H1 (cell line): ENCODE results near the gene ADRB2. TPM values are rescaled to one million over a fixed set of nuclear protein-coding genes. Genes with fewer than 3 reads are reported as not detected.

Source experiments
- CTCF ChIA-PET: fragments of 300-600 bp; sonication (Branson Sonifier 250); formaldehyde crosslinking; loops from one replicate; lab custom pipeline; 2021; ENCODE audit not compliant: partially characterized antibody; lab: Charles Lee
- POLR2A ChIA-PET: fragments of 300-600 bp; sonication (Branson Sonifier 250); formaldehyde crosslinking; loops from one replicate; lab custom pipeline; 2021; ENCODE audit warnings: inconsistent platforms; ENCODE audit not compliant: partially characterized antibody; lab: Charles Lee
- DNase-seq, 2 experiments: peaks; one replicate each; pipeline versions ENCODE4 v3.0.0 to v3.0.0-alpha.2; 2010 to 2022; ENCODE audit warnings: low spot score in 2 of 2, low read depth in 1 of 2, mixed read lengths in 1 of 2
- FAIRE-seq: peaks from 2 replicates; lab custom pipeline; 2011; peaks lifted over from hg19 to GRCh38; lab: Jason Lieb, UNC
- H2AFZ ChIP-seq: 2 replicates; pipeline ENCODE4 v1.8.1; 2012; ENCODE audit warnings: low read length, inconsistent platforms
- H2AK5ac ChIP-seq: 2 replicates; pipeline ENCODE4 v1.6.1; 2013; ENCODE audit warnings: low read depth, low read length
- H2BK120ac ChIP-seq: replicated peaks from 2 replicates; pipeline ENCODE3; 2013; ENCODE audit warnings: low read depth, low read length, inconsistent platforms
- H2BK12ac ChIP-seq: 2 replicates; pipeline ENCODE4 v1.6.1; 2013; ENCODE audit warnings: low read depth, low read length
- H2BK15ac ChIP-seq: 2 replicates; pipeline ENCODE4 v1.6.1; 2013; ENCODE audit warnings: low read length
- H2BK20ac ChIP-seq: 2 replicates; pipeline ENCODE4 v1.6.1; 2013; ENCODE audit warnings: low read length
- H2BK5ac ChIP-seq: 2 replicates; pipeline ENCODE4 v1.6.1; 2013; ENCODE audit warnings: low read depth, low read length
- H3K14ac ChIP-seq: 2 replicates; pipeline ENCODE4 v1.6.1; 2013; ENCODE audit warnings: inconsistent platforms; ENCODE audit not compliant: insufficient read length
- H3K18ac ChIP-seq: 2 replicates; pipeline ENCODE4 v1.6.1; 2013; ENCODE audit warnings: low read length; ENCODE audit errors: extremely low read depth
- H3K23ac ChIP-seq: 2 replicates; pipeline ENCODE4 v1.6.1; 2013; ENCODE audit warnings: inconsistent platforms; ENCODE audit not compliant: insufficient read length
- H3K23me2 ChIP-seq: 2 replicates; pipeline ENCODE4 v1.6.1; 2013; ENCODE audit warnings: low read depth, low read length
- H3K27ac ChIP-seq: 2 replicates; pipeline ENCODE4 v1.6.1; 2011; ENCODE audit warnings: low read depth, low read length, inconsistent platforms
- H3K27me3 ChIP-seq, 4 experiments: replicated peaks in 1 of 4; 1 replicate in 1 of 4; 2 replicates in 3 of 4; pipeline versions ENCODE4 v1.6.1 to v1.8.1; 2011 to 2013; ENCODE audit warnings: low read length in 3 of 4, mild to moderate bottlenecking in 3 of 4, inconsistent platforms in 2 of 4, mixed read lengths in 2 of 4, moderate library complexity in 1 of 4; ENCODE audit not compliant: control insufficient read depth in 3 of 4, insufficient read depth in 3 of 4; ENCODE audit errors: extremely low read depth in 1 of 4
- H3K36me3 ChIP-seq, 4 experiments: 2 replicates each; pipeline versions ENCODE4 v1.6.1 to v1.8.1; 2011 to 2013; ENCODE audit warnings: mild to moderate bottlenecking in 4 of 4, low read length in 3 of 4, moderate library complexity in 2 of 4, control low read depth in 1 of 4, inconsistent platforms in 1 of 4; ENCODE audit not compliant: insufficient read depth in 4 of 4, control insufficient read depth in 2 of 4
- H3K4ac ChIP-seq: replicated peaks from 2 replicates; pipeline ENCODE3; 2013; ENCODE audit warnings: low read length, low read depth, mixed read lengths, inconsistent platforms; ENCODE audit not compliant: insufficient read length
- H3K4me1 ChIP-seq, 4 experiments: replicated peaks in 1 of 4; 1 replicate in 1 of 4; 2 replicates in 3 of 4; pipeline versions ENCODE4 v1.6.1 to v1.8.1; 2011 to 2013; ENCODE audit warnings: low read length in 3 of 4, inconsistent platforms in 2 of 4, mixed read lengths in 1 of 4; ENCODE audit not compliant: insufficient read depth in 4 of 4, control insufficient read depth in 3 of 4
- H3K4me2 ChIP-seq, 2 experiments: 2 replicates each; pipeline versions ENCODE4 v1.6.1 to v1.8.1; 2011 to 2013; ENCODE audit warnings: low read depth in 2 of 2, low read length in 2 of 2, control low read depth in 1 of 2, inconsistent platforms in 1 of 2, mild to moderate bottlenecking in 1 of 2; ENCODE audit not compliant: insufficient read depth in 1 of 2
- H3K4me3 ChIP-seq, 4 experiments: fragments of 200-600, 300-600 bp in 1 of 4; sonication (generic), shearing (Covaris generic), sonication (Bioruptor Twin) in 1 of 4; 2 replicates each; pipeline versions ENCODE4 v1.5.1 to v1.8.1; 2011 to 2016; ENCODE audit warnings: low read length in 4 of 4, low read depth in 3 of 4, control low read depth in 2 of 4, inconsistent platforms in 2 of 4, mild to moderate bottlenecking in 2 of 4, mixed read lengths in 1 of 4, moderate library complexity in 1 of 4; ENCODE audit not compliant: insufficient read depth in 2 of 4; ENCODE audit errors: extremely low read depth in 1 of 4
- H3K56ac ChIP-seq: replicated peaks from 2 replicates; pipeline ENCODE3; 2013; ENCODE audit warnings: low read depth, mild to moderate bottlenecking, mixed read lengths, low read length, inconsistent platforms; ENCODE audit not compliant: insufficient read length
- H3K79me1 ChIP-seq: 2 replicates; pipeline ENCODE4 v1.6.1; 2013; ENCODE audit warnings: low read depth, low read length, control low read depth
- H3K79me2 ChIP-seq, 2 experiments: 2 replicates each; pipeline versions ENCODE4 v1.6.1 to v1.8.1; 2012 to 2013; ENCODE audit warnings: low read length in 2 of 2, mild to moderate bottlenecking in 2 of 2, inconsistent platforms in 1 of 2; ENCODE audit not compliant: insufficient read depth in 2 of 2, control insufficient read depth in 1 of 2
- H3K9ac ChIP-seq, 4 experiments: replicated peaks in 1 of 4; 1 replicate in 1 of 4; 2 replicates in 3 of 4; pipeline versions ENCODE4 v1.6.1 to v1.8.1; 2011 to 2013; ENCODE audit warnings: low read depth in 3 of 4, low read length in 3 of 4, control low read depth in 2 of 4, mild to moderate bottlenecking in 2 of 4, moderate library complexity in 2 of 4, inconsistent platforms in 1 of 4; ENCODE audit errors: extremely low read depth in 1 of 4
- H3K9me3 ChIP-seq, 2 experiments: 2 replicates each; pipeline versions ENCODE4 v1.6.1 to v1.8.1; 2012 to 2013; ENCODE audit warnings: mild to moderate bottlenecking in 2 of 2, moderate library complexity in 2 of 2, control low read depth in 1 of 2, inconsistent platforms in 1 of 2, low read depth in 1 of 2, low read length in 1 of 2, mixed read lengths in 1 of 2; ENCODE audit not compliant: insufficient read depth in 2 of 2
- H4K20me1 ChIP-seq, 2 experiments: replicated peaks in 1 of 2; 2 replicates each; pipeline versions ENCODE3 to v1.8.1; 2011 to 2013; ENCODE audit warnings: inconsistent platforms in 2 of 2, low read length in 2 of 2, mild to moderate bottlenecking in 1 of 2; ENCODE audit not compliant: insufficient read depth in 2 of 2, control insufficient read depth in 1 of 2
- H4K5ac ChIP-seq: 2 replicates; pipeline ENCODE4 v1.6.1; 2013; ENCODE audit warnings: low read length, low read depth, mixed read lengths, inconsistent platforms; ENCODE audit not compliant: insufficient read length
- H4K8ac ChIP-seq: 2 replicates; pipeline ENCODE4 v1.8.0; 2013; ENCODE audit warnings: mild to moderate bottlenecking, moderate library complexity, low read length, inconsistent platforms; ENCODE audit not compliant: insufficient read depth; ENCODE audit errors: extremely low read depth
- H4K91ac ChIP-seq: replicated peaks from 2 replicates; pipeline ENCODE3; 2013; ENCODE audit warnings: low read length, mixed read lengths, inconsistent platforms; ENCODE audit not compliant: insufficient read length
- CBX8 ChIP-seq: fragments of 300-800, 300-1000 bp; sonication (generic); IDR thresholded peaks from 2 replicates; pipeline ENCODE4 v1.7.1; 2016; ENCODE audit warnings: low read depth, low read length, borderline replicate concordance
- CREB1 ChIP-seq: IDR thresholded peaks from 2 replicates; pipeline ENCODE4 v1.6.1; 2012; ENCODE audit warnings: inconsistent platforms
- EZH2 ChIP-seq: fragments of 200-600 bp; sonication (generic); IDR thresholded peaks from 2 replicates; pipeline ENCODE4 v1.7.1; 2012; ENCODE audit warnings: low read depth, mild to moderate bottlenecking, moderate library complexity, low read length, inconsistent platforms; ENCODE audit not compliant: severe bottlenecking
- HDAC6 ChIP-seq: IDR thresholded peaks from one replicate; pipeline ENCODE4 v1.7.1; 2012; ENCODE audit warnings: low read depth, mild to moderate bottlenecking, inconsistent platforms, low read length, moderate library complexity
- NRF1 ChIP-seq: IDR thresholded peaks from 2 replicates; pipeline ENCODE4 v1.6.1; 2011; ENCODE audit warnings: mild to moderate bottlenecking, low read depth, low read length, improper control_type of control experiment
- RAD21 ChIP-seq, 2 experiments: IDR thresholded peaks in 1 of 2; conservative IDR thresholded peaks in 1 of 2; 2 replicates each; pipeline ENCODE4 v1.6.1; 2011; ENCODE audit warnings: low read depth in 2 of 2, low read length in 2 of 2, improper control_type of control experiment in 1 of 2, inconsistent platforms in 1 of 2, mild to moderate bottlenecking in 1 of 2, moderate library complexity in 1 of 2
- RNF2 ChIP-seq: fragments of 200-900, 300-1000 bp; sonication (generic); IDR thresholded peaks from 2 replicates; pipeline ENCODE4 v1.7.1; 2016; ENCODE audit warnings: borderline replicate concordance, low read depth, mild to moderate bottlenecking, antibody characterized with exemption, low read length; ENCODE audit not compliant: poor library complexity, severe bottlenecking; ENCODE audit errors: missing control alignments
- RXRA ChIP-seq: IDR thresholded peaks from 2 replicates; pipeline ENCODE4 v1.6.1; 2011; ENCODE audit warnings: low read depth, mild to moderate bottlenecking, low read length, moderate library complexity; ENCODE audit not compliant: insufficient read depth
- SIX5 ChIP-seq: IDR thresholded peaks from 2 replicates; pipeline ENCODE4 v1.6.1; 2011; ENCODE audit warnings: mild to moderate bottlenecking, low read depth, low read length
- SUZ12 ChIP-seq: fragments of 200-600 bp; sonication (generic); IDR thresholded peaks from 2 replicates; pipeline ENCODE4 v1.6.1; 2012; ENCODE audit warnings: mild to moderate bottlenecking, inconsistent platforms, low read length, moderate library complexity, mixed read lengths
- TAF7 ChIP-seq: optimal IDR thresholded peaks from 2 replicates; pipeline ENCODE3; 2011; ENCODE audit warnings: low read depth, mild to moderate bottlenecking, inconsistent platforms, low read length, moderate library complexity, borderline replicate concordance
- TBP ChIP-seq: IDR thresholded peaks from 2 replicates; pipeline ENCODE4 v1.6.1; 2011; ENCODE audit warnings: low read depth, low read length, improper control_type of control experiment
- USF2 ChIP-seq: IDR thresholded peaks from 2 replicates; pipeline ENCODE4 v1.6.1; 2011; ENCODE audit warnings: low read length, improper control_type of control experiment
- YY1 ChIP-seq: IDR thresholded peaks from 2 replicates; pipeline ENCODE4 v1.6.1; 2011; ENCODE audit warnings: low read depth, mild to moderate bottlenecking, low read length
- polyA plus RNA-seq, 7 experiments: library from polyadenylated mRNA; depleted of rRNA in 3 of 7; stranded (reverse) in 5 of 7; unstranded in 2 of 7; fragments of >200 nt in 5 of 7; fragments of 200-250 nt in 2 of 7; gene quantifications; 1 replicate in 5 of 7; 2 replicates in 1 of 7; 4 replicates in 1 of 7; pipeline versions ENCODE4 v1.2.1 to v1.2.3, GENCODE V29; 2011 to 2013; ENCODE audit warnings: missing spikeins in 2 of 7, mixed read lengths in 2 of 7
- total RNA-seq: library from RNA; stranded (reverse); fragmentation: NEBNext Ultra II Directional; extraction: Animal tissue kit (Norgen Biotek cat#: 25700); gene quantifications from 2 replicates; pipeline ENCODE4 v1.2.1, GENCODE V29; 2021

ADRB2 gene
- total and polyA plus RNA-seq, 2 of the 8 experiments (the other 6 are each of a cell fraction or from before 2014, with no cell fraction given) = 0.65 to 0.77 TPM

- FAIRE-seq (no peak), DNase-seq (no peak)
- no peak overlapping the region for H3K18ac ChIP-seq
- H3K4me2 ChIP-seq = no peak overlapping the region
- no peak overlapping the region for H3K14ac ChIP-seq
- no peak overlapping the region for H2BK12ac ChIP-seq
- no peaks in the 10 kb centered on the region for H3K79me2 ChIP-seq
- H3K4me3 ChIP-seq = no peak overlapping the region
- H2BK15ac ChIP-seq = no peak overlapping the region
- no peaks in the 10 kb centered on the region for H3K79me1 ChIP-seq
- no peak overlapping the region for H4K8ac ChIP-seq
- no peak overlapping the region for H3K56ac ChIP-seq
- H4K91ac ChIP-seq = no peak overlapping the region
- H3K23ac ChIP-seq = no peak overlapping the region
- no peaks in the 10 kb centered on the region for H3K36me3 ChIP-seq
- no peak overlapping the region for H2AK5ac ChIP-seq
- no peak overlapping the region for H2AFZ ChIP-seq
- no peaks in the 10 kb centered on the region for H3K9me3 ChIP-seq
- H3K23me2 ChIP-seq = no peaks in the 10 kb centered on the region
- no peak overlapping the region for H3K4ac ChIP-seq
- no peak overlapping the region for H2BK5ac ChIP-seq
- H3K27me3 ChIP-seq = no peaks in the 10 kb centered on the region
- no peak overlapping the region for H3K27ac ChIP-seq
- ChIA-PET POLR2A (no interaction called here), CTCF (interaction anchor here (1.6 to 3.5 kb wide), 4 partner anchors 9 to 256 kb away, joined by 6 to 16 read pairs (median 10); no protein-coding TSS in a partner anchor)
- no peaks in the 10 kb centered on the region for H4K20me1 ChIP-seq
- H2BK120ac ChIP-seq = no peak overlapping the region
- H4K5ac ChIP-seq = no peak overlapping the region
- H3K4me1 ChIP-seq = 0 out of 7 replicates have a peak, but pooled peaks cover 0 to 2% (median 0%) of the 10 kb centered on the region in 4 experiments
- no peak overlapping the region for H3K9ac ChIP-seq
- H2BK20ac ChIP-seq = no peak overlapping the region
- TF ChIP-seq SUZ12 (no peak), TAF7 (no peak), RNF2 (no peak), RAD21 (IDR thresholded peaks at IDR 0.05 in 1 of 2, conservative IDR thresholded peaks at IDR 0.05 in 1 of 2; ENCODE audit: low read depth in 2 of 2, low read length in 2 of 2) (no peak), RXRA (no peak), SIX5 (no peak), CREB1 (no peak), NRF1 (no peak), HDAC6 (no peak), CBX8 (no peak), EZH2 (no peak), YY1 (no peak), TBP (no peak), USF2 (no peak)
Measured at GRCh38 chr5:148778882-148779281, 47.5 kb upstream of the ADRB2 start.
